IgD-negative memory B cell (primary cell): ENCODE results near the gene MEG3. TPM values are rescaled to one million over a fixed set of nuclear protein-coding genes. Genes with fewer than 3 reads are reported as not detected.
"Not testable (repeated sequence)": the region's sequence is repeated elsewhere in the genome, so short reads cannot be mapped to it uniquely, and the experiment has no call there.

ENCODE experiments used
- H3K27ac Mint-ChIP-seq, 3 donors: one replicate each; pipeline ENCODE4 v1.8.0; 2020 to 2022; ENCODE audit warnings: mild to moderate bottlenecking in 3 of 3, mixed read lengths in 3 of 3, moderate library complexity in 1 of 3
- H3K27me3 Mint-ChIP-seq: one replicate; pipeline ENCODE4 v1.8.0; 2021; ENCODE audit warnings: mixed read lengths
- H3K36me3 Mint-ChIP-seq: one replicate; pipeline ENCODE4 v1.8.0; 2020; ENCODE audit warnings: mild to moderate bottlenecking, mixed read lengths
- H3K4me1 Mint-ChIP-seq, 3 donors: one replicate each; pipeline ENCODE4 v1.8.0; 2020 to 2022; ENCODE audit warnings: mixed read lengths in 3 of 3, mild to moderate bottlenecking in 1 of 3
- H3K4me3 Mint-ChIP-seq, 4 donors: one replicate each; pipeline ENCODE4 v1.8.0; 2020 to 2022; ENCODE audit warnings: mild to moderate bottlenecking in 4 of 4, mixed read lengths in 4 of 4, moderate library complexity in 3 of 4
- H3K9me3 Mint-ChIP-seq, 3 donors: one replicate each; pipeline ENCODE4 v1.8.0; 2020 to 2021; ENCODE audit warnings: mixed read lengths in 3 of 3, mild to moderate bottlenecking in 1 of 3
- polyA plus RNA-seq: library from polyadenylated mRNA; unstranded; fragments of 300-500 nt; fragmentation: Illumina TruSeq; gene quantifications from one replicate; pipeline ENCODE4 v1.2.3, GENCODE V29; 2021

MEG3 gene
- polyA plus RNA-seq, 1 donor from 2014 or later, result not detected

- H3K4me3 Mint-ChIP-seq, result no peak overlapping the region
- H3K27me3 Mint-ChIP-seq, result peaks cover 5% of the 10 kb centered on the region
- H3K36me3 Mint-ChIP-seq, result no peaks in the 10 kb centered on the region
- H3K9me3 Mint-ChIP-seq, result peaks cover 0 to 4% (median 0%) of the 10 kb centered on the region in 3 donors
- no peaks in the 10 kb centered on the region for H3K4me1 Mint-ChIP-seq
- H3K27ac Mint-ChIP-seq, result no peak overlapping the region
Observed at GRCh38 chr14:100816950-100817901, 8.7 kb upstream of the MEG3 start.

- H3K27me3 Mint-ChIP-seq, result peaks cover 11% of the 10 kb centered on the region
- no peaks in the 10 kb centered on the region for H3K4me1 Mint-ChIP-seq
- peaks cover 0 to 4% (median 0%) of the 10 kb centered on the region in 3 donors for H3K9me3 Mint-ChIP-seq
- H3K4me3 Mint-ChIP-seq, result no peak overlapping the region
- H3K36me3 Mint-ChIP-seq, result no peaks in the 10 kb centered on the region
- no peak overlapping the region for H3K27ac Mint-ChIP-seq
Observed at GRCh38 chr14:100818221-100818699, 7.7 kb upstream of the MEG3 start.

GRCh38 chr14:100818923-100819322, 7.0 kb upstream of the MEG3 start:
- peaks cover 11% of the 10 kb centered on the region for H3K27me3 Mint-ChIP-seq

GRCh38 chr14:100819453-100819828, 6.5 kb upstream of the MEG3 start:
- H3K27ac Mint-ChIP-seq, result no peak overlapping the region
- no peaks in the 10 kb centered on the region for H3K36me3 Mint-ChIP-seq
- peaks cover 0 to 2% (median 0%) of the 10 kb centered on the region in 3 donors for H3K9me3 Mint-ChIP-seq
- peaks cover 13% of the 10 kb centered on the region for H3K27me3 Mint-ChIP-seq
- H3K4me1 Mint-ChIP-seq, result peaks cover 0 to 2% (median 0%) of the 10 kb centered on the region in 3 donors
- H3K4me3 Mint-ChIP-seq, result no peak overlapping the region

More at GRCh38 chr14:100818923-100819322, 7.0 kb upstream of the MEG3 start:
- not testable (repeated sequence) for H3K36me3 Mint-ChIP-seq, H3K27ac Mint-ChIP-seq, H3K9me3 Mint-ChIP-seq, H3K4me3 Mint-ChIP-seq, H3K4me1 Mint-ChIP-seq

- peaks cover 0 to 2% (median 0%) of the 10 kb centered on the region in 3 donors for H3K4me1 Mint-ChIP-seq
- H3K27ac Mint-ChIP-seq, result no peak overlapping the region
- H3K9me3 Mint-ChIP-seq, result peaks cover 0 to 3% (median 0%) of the 10 kb centered on the region in 3 donors
- H3K4me3 Mint-ChIP-seq, result no peak overlapping the region
- peaks cover 17% of the 10 kb centered on the region for H3K27me3 Mint-ChIP-seq
- H3K36me3 Mint-ChIP-seq, result no peaks in the 10 kb centered on the region
Observed at GRCh38 chr14:100819829-100820475, 6.0 kb upstream of the MEG3 start.

- Mint-ChIP-seq H3K36me3 (no peaks in the 10 kb centered on the region), H3K4me1 (peaks cover 0 to 2% (median 0%) of the 10 kb centered on the region in 3 donors), H3K4me3 (no peak overlapping the region), H3K27ac (no peak overlapping the region), H3K27me3 (peaks cover 21% of the 10 kb centered on the region), H3K9me3 (peaks cover 0 to 3% (median 0%) of the 10 kb centered on the region in 3 donors)
Observed at GRCh38 chr14:100820957-100821356, 5.0 kb upstream of the MEG3 start.

- Mint-ChIP-seq H3K9me3 (peaks cover 0 to 3% (median 0%) of the 10 kb centered on the region in 3 donors), H3K27ac (no peak overlapping the region), H3K27me3 (peaks cover 27% of the 10 kb centered on the region), H3K4me3 (no peak overlapping the region), H3K36me3 (no peaks in the 10 kb centered on the region), H3K4me1 (peaks cover 0 to 2% (median 0%) of the 10 kb centered on the region in 3 donors)
Observed at GRCh38 chr14:100822013-100822412, 3.9 kb upstream of the MEG3 start.

- Mint-ChIP-seq H3K9me3 (peaks cover 0 to 4% (median 3%) of the 10 kb centered on the region in 3 donors), H3K27ac (no peak overlapping the region), H3K27me3 (peaks cover 27% of the 10 kb centered on the region)
Observed at GRCh38 chr14:100822532-100823296, 3.2 kb upstream of the MEG3 start.

GRCh38 chr14:100823413-100824080, 2.4 kb upstream of the MEG3 start:
- Mint-ChIP-seq H3K9me3 (peaks cover 0 to 4% (median 3%) of the 10 kb centered on the region in 3 donors), H3K4me1 (peaks cover 0 to 2% (median 0%) of the 10 kb centered on the region in 3 donors), H3K27me3 (peaks cover 27% of the 10 kb centered on the region), H3K4me3 (no peak overlapping the region), H3K27ac (no peak overlapping the region), H3K36me3 (no peaks in the 10 kb centered on the region)

More at GRCh38 chr14:100822532-100823296, 3.2 kb upstream of the MEG3 start:
- Mint-ChIP-seq H3K4me1 (peaks cover 0 to 2% (median 0%) of the 10 kb centered on the region in 3 donors), H3K4me3 (no peak overlapping the region), H3K36me3 (no peaks in the 10 kb centered on the region)

GRCh38 chr14:100824091-100824551, 1.8 kb upstream of the MEG3 start:
- Mint-ChIP-seq H3K9me3 (peaks cover 0 to 4% (median 4%) of the 10 kb centered on the region in 3 donors), H3K27me3 (peaks cover 29% of the 10 kb centered on the region), H3K36me3 (no peaks in the 10 kb centered on the region), H3K4me1 (peaks cover 0 to 4% (median 0%) of the 10 kb centered on the region in 3 donors), H3K4me3 (no peak overlapping the region), H3K27ac (no peak overlapping the region)

GRCh38 chr14:100824901-100825712, 811 bp upstream of the MEG3 start:
- no peaks in the 10 kb centered on the region for H3K36me3 Mint-ChIP-seq
- peak overlapping the region in 1 of 3 donors; percentile 9 for H3K27ac Mint-ChIP-seq
- peaks cover 0 to 4% (median 0%) of the 10 kb centered on the region in 3 donors for H3K4me1 Mint-ChIP-seq
- H3K9me3 Mint-ChIP-seq, result peaks cover 0 to 4% (median 4%) of the 10 kb centered on the region in 3 donors
- H3K27me3 Mint-ChIP-seq, result peaks cover 32% of the 10 kb centered on the region
- no peak overlapping the region for H3K4me3 Mint-ChIP-seq

- H3K27me3 Mint-ChIP-seq, result peaks cover 32% of the 10 kb centered on the region
- H3K9me3 Mint-ChIP-seq, result peaks cover 0 to 4% (median 4%) of the 10 kb centered on the region in 3 donors
- H3K4me1 Mint-ChIP-seq, result peaks cover 0 to 4% (median 0%) of the 10 kb centered on the region in 3 donors
- H3K36me3 Mint-ChIP-seq, result no peaks in the 10 kb centered on the region
- H3K27ac Mint-ChIP-seq, result no peak overlapping the region
- H3K4me3 Mint-ChIP-seq, result no peak overlapping the region
Observed at GRCh38 chr14:100826391-100827100, 628 bp downstream of the MEG3 start.
